HG02798 (cell line): ENCODE measurements around the gene HSCB.
"Not testable (repeated sequence)": the region's sequence is repeated elsewhere in the genome, so short reads cannot be mapped to it uniquely, and the experiment has no call there.

Source experiments
- ATAC-seq: cut with Tn5 transposase; IDR thresholded peaks from one replicate; pipeline ENCODE4 v1.9.1; 2021; ENCODE audit warnings: mild to moderate bottlenecking; ENCODE audit not compliant: unreplicated experiment, poor library complexity

HSCB gene

DNA sequence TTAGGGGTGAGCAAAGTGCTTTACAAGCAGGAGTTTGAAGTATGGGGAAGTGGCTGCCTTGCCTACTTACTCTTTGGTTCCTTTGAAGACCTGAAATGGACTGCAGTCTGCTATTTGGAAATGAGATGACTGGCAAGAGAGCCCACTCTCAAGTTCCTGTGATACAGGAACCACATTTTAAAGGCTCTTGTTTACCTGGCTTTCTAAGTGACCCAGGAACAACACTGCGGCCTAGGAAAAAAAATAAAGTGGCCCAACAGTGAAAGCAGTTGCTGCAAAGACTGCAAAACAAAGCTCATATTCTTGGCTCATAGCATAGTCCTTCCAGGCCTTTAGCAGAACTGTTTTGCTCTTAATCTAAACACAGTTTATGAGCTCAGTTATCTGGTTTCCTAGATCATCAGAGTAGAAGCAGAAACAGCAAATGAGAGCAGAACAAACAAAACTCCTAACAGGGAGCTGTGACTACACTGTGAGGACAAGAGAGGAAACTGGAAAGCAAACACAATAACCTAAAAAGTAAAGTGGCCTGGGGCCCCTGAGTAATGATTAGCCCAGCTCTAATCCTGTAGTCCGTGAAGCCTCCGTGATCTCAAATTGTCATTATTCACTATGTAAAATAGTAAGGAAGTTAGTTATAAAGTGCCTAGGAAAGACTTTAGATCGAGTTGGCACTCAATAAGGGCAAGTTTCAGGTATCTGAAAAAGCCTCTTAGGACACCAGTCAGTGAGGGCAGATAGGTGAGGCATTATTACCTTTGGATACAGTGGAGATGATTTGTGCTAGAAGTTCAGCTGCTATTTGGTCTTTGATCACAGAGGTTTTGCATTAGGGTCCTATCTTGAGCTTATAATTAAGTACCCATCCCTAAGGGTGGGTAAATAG, 42.2 kb downstream of the HSCB start:
- no peak for ATAC-seq

DNA sequence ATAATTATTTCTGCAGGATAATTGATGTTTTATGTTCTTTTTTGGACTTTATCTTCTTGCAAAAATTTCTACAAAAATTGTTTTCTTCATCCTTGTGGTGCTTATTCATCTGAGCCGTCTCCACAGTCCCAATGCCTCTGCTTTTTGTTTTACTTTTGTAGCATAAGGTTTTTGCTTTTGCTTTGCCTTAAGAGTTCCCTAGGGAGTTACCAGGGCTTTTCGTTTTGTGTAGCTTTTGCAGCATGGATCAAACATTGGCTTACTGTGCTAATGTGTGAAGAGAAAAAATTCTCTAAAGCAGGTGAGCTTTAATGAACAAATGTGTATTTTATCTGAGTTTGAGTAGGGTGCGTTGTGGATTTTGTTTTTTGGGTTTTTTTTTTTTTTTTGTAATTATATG, 46.8 kb downstream of the HSCB start:
- ATAC-seq, result no peak

DNA sequence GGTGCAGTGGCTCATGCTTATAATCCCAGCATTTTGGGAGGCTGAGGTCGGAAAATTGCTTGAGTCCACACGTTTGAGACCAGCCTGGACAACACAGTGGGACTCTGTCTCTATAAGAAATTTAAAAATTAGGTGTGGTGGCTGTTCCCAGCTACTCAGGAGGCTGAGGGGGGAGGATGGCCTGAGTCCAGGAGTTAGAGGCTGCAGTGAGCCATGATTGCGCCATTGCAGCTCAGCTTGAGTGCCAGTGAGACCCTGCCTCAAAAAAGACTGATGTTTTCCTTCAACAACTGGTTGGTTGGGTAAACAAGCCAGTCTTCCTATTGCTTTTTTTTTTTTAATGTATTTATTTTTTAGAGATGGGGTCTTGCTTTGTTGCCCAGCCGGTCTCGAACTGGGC, 49.3 kb downstream of the HSCB start:
- ATAC-seq, result no peak

DNA sequence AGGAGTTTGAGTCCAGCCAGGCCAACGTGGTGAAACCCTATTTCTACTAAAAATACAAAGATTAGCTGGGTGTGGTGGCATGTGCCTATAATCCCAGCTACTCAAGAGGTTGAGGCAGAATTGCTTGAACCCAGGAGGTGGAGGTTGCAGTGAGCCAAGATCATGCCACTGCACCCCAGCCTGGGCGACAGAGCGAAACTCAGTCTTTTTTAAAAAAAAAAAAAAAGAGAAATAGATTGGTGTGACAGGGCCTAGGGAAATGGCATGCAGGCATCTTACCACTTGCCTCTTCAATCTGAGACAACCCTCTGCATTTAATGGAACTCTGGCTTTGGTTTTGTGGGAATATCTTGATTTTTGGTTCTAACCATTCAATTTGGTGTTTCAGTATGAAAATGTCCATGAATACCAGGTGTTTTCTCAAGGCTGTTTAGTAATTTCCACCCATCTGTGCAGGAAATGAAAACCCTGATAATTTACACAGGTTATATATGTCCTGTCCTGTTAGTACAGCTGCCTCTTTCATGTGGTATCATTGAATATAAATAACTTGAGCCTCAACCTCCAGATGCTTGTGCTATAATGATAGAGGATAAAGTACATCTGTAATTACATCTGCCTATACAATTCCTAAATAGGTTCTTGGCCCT, 50.1 kb downstream of the HSCB start:
- ATAC-seq, result peak; percentile 70

DNA sequence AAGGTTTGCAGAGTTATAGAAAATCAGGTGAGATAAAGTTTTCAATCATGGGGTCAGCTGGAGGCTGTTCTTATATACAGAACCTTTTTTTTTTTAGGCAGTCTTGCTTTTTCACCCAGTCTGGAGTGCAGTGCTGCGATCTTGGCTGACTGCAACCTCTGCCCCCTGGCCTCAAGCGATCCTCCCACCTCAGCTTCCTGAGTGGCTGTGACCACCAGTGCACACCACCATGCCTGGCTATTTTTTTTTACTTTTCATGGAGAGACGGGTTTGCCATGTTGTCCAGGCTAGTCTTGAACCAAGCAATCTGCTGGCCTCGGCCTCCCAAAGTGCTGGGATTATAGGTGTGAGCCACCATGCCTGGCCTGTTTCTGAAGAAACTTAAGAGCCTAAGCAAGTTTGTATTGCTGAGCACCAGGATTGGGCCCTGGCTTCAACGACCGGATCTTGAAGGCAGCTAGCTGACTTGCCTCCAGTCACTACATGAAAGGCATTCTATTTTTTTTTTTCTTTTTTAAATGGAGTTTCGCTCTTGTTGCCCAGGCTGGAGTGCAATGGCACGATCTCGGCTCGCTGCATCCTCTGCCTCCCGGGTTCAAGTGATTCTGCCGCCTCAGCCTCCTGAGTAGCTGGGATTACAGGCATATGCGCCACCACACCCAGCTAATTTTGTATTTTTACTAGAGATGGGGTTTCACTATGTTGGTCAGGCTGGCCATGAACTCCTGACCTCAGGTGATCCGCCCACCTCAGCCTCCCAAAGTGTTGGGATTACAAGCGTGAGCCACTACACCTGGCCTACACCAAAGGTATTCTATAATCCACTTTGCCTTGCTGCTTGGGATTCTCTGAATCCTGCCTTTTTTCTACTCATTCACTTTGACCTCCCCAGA, 50.9 kb downstream of the HSCB start:
- ATAC-seq, result peak; percentile 35

DNA sequence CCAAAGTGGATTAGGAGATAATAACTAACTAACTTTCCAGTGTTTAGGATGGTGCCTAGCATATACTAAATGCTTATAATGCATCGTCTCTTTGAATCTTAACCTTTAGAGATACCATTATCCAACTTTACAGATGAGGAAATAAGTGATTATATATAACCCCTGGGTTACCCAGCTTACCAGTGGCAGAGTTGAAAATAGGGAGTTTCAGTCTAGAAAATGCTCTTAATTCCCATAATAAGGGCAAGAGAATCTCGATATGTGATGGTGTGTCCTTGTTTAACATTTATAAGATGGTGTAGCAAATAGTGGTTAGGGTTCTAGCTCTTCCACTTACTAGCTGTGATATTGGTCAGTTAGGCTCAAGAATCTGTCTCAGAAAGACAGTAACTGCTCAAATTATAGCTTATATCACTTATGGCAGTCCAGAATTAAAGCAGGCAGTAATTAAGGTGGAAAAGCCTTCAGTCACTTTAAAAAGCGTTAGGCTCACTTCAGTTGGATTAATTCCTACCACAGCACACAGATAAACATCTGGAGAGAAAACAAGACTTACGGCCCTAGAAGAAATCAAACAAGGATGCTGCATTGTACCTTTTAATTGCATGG, 52.2 kb downstream of the HSCB start:
- ATAC-seq, result no peak

DNA sequence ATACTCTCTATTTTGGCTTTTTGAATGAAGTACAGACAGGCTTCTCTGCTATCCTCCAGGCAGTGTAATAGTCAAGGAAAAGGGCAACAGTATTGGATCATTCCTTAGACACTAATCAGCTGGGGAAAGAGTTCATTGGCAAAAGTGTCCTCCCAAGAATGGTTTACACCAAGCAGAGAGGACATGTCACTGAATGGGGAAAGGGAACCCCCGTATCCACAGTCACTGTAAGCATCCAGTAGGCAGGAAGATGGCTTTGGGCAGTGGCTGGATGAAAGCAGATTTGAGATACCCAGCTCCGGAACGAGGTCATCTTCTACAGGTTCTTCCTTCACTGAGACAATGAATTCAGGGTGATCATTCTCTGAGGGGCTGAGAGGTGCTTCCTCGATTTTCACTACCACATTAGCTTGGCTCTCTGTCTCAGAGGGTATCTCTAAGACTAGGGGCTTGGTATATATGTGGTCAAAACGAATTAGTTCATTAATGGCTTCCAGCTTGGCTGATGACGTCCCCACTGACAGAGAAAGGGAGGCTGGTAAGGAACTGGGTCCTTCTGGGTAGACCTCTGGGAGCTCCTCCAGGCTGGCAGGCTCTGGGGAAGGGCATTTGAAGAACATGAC, 53.3 kb downstream of the HSCB start:
- no peak for ATAC-seq

DNA sequence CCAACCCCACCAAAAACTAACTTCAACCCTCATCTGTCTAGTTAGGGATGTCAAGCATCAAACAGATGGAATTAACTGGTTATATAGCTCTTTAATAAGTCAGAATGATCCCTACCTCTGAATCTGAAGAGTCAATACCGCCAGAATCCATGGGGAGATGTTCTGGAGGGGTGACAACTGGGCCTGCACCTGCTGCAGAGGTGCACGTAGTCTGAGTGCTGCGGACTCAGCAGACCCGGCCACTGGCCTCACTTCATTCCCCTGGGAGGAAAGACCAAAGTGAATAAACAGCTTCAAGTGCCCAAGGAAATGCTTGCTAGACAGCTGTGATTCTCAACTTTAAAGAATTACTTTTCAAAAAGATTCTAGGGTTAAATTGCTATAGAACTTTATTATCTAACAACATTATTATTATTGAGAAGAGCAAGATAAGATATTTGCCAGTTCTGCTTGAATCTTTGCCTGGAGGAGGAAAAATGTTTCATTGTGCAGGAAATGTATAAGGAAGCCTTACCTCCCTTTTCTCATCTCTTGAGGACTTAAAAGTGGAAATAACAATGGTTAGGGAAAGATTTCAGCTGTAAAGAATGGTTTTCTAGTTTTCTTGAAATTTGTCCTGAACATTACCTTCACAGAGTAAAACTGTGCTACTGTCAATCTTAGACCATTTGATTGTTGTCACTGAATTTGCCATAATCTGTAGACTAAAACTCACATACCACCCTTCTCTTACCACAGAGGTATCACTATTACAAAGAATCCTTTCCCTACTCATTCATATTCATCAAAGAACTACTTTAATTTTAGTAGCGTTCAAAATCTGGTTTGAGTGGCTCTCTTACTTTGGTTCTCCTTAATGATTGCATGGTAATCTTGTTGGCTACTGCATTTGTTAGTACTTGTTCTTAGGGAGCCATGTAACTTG, 54.4 kb downstream of the HSCB start:
- no peak for ATAC-seq

DNA sequence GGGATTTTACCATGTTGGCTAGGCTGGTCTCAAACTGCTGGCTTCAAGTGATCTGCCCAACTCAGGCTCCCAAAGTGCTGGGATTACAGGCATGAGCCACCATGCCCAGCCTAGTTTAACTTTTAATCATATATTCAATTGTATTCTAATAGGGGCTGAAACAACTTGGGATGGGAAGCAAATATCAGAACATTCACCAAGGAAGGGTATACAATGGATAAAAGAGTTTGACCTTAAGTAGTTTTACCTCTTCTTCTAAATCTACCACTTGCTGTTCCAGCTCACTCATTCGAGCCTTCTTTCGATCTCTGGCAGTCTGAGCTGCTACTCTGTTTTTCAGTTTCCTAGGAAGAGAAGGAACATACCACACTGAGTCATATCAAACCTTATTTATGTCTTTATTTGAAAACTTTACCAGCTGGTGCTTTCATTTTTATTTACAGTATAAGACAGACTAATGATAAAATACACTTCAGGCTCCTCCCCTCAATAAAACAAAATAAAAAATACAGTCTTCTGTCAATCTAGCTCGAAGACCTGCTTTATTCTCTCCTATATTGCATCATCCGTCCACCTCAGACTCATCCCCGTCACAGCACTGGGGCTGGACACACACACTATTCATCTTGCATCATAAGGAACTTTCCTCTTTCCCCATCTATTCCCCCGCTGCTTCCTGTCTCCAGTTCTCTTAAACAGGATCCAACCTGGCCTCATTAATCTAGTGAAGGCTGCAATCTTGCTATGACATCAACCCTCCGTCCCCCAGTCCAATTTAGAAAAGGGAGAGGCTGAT, 57.2 kb downstream of the HSCB start:
- no peak for ATAC-seq

DNA sequence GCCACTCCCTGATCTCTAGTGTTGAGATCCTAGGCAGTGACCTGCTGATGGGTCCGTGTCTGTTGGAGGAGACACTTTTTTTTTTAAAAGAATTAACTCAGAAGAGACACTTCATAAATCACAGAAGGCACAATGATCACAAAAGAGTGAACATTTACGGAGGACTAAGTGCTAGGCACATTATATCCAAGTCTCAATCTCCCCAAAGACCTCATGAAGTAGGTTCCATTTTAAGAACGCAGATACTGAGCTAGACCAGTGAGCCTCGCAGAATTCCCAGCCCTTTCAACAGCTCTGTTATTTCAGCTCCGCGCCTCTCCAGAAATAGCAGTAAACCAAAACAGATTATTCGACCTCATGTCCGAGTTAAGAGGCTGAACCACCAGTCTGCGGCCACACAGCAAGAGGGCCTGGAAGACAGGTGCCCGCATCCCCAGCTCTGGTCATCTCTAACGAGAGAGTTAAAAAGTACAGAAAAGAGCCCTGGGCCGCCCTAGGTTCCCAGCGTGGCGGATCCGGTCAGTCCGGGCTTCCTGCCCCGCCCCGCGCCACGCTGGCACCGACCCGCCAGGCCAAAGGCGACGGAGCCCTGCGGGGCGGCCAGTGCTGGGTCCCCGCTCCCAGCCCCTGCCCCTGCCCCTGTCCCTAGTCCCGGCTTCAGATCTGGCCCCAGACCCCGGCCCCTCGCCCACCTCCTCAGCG, 57.9 kb downstream of the HSCB start:
- peak; percentile 27 for ATAC-seq

DNA sequence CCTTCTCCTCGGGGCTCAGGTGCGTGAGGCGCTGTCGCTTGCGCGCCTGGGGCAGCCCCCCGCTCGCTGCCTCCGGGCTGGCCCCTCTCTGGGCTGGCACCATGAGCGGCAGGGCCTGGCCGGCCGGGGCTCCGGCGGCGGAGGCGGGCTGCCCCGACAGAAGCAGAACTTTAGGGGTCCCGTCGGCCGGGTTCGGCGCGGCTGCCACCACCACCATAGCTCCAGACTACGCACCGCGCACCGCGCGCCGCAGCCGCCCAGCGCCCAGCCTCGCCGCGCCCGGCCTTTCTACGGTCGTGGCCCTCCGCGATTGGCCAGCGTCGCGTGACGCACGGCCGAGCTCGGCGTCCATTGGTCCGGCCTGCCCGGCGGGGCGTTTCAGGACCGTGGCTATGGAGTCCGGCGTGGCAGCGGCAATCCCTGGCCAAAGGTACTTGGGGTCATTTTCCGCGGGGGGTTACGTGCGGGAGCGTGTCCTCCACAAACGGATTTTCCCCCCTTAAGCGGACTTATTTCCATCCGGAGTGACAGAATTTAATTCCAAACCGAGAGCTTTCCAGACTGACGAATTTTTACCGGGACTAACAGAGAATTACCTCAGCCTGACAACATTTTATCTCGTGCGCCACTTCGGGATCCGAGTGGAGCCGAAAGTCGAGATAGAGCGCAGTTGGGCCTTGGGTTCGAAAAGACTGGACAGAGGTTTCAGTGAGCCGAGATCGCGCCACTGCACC, 58.6 kb downstream of the HSCB start, which contains the start of gene XBP1:
Gene XBP1 (minus strand): TSS at position 262 of the 734 bp plus-strand sequence.
- ATAC-seq, result peak; percentile 94

DNA sequence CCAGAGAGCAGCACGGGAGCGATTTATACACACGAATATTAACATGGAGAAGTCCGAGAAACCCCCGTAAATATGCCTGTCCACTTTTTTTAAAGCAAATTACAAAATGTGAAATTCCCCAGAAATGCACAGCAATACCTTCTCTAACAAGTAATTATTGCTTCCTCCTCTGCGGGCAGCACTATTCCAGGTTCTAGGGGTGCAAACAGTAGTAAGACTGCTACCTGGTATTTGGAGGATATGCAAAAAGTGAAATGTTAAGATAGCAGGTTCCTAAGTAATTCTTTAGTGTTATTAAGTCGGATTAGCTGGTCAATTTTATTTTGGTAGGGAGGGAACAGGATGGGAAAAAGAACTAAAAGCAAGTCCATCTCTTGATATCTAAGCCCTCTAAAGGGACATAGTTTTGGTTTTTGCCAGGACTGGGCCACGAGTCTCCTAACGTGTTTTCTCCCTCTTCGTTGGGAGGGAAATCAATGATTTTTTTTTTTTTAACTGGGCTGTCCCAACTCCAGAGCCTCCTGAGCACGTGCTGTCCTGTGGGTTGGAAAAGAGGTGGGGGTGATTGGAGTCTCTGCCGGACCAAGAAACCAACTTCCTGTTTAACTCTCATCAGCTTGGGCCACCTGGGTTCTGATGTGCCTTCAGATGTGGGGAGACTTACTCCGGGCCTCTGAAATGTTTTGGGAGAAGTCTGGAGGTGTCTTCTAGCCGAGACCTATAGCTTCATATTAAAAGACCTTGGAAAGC, 60.2 kb downstream of the HSCB start:
- no peak for ATAC-seq

DNA sequence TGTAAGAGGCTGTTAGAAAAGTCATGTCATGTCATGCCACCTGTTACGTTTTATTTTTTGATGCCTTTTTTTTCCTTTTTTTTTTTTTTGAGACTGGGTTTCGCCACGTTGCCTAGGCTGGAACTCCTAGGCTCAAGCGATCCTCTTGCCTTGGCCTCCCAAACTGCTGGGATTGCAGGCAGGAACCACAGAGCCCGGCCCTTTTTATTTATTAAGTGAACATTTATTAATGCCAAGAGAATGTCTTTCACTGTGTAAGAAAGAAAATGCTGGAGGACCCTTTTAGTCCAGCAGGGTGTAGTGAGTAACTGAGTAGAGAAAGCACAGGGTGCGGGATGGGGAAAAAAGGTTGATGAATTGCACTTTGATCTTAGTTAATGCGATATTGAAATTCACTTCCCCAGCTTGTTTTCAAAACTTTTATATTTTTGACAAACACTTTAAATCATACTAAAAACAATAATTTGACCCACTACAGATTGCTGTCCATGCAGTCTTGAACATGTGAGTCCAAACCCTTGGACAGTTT, 60.8 kb downstream of the HSCB start:
- ATAC-seq, result no peak

DNA sequence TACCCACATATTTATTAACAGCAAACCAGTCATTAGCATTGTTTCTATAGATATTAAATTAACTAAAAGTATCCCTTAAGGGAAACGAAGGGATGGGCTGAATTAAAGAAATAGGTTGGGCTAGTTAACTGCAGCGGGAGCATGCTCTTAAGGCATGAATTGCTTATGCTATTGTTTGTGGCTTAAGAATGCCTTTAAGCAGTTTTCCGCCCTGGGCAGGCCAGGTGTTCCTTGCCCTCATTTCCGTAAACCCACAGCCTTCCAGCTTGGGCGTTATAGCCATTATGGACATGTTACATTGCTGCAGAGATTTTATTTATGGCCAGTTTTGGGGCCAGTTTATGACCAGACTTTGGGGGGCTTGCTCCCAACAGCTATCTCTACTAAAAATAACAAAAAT, 63.6 kb downstream of the HSCB start:
- ATAC-seq, result not testable (repeated sequence)
